Kidney (tissue), 14 donors: ENCODE measurements around the gene HIVEP3. TPM values are rescaled to one million over a fixed set of nuclear protein-coding genes. Genes with fewer than 3 reads are reported as not detected.

Experiments
- DNase-seq, 5 donors: peaks; one replicate each; pipeline ENCODE4 v3.0.0-alpha.2; 2013 to 2020
- FAIRE-seq: peaks from 2 replicates; lab custom pipeline; 2012; peaks lifted over from hg19 to GRCh38; lab: Jason Lieb, UNC
- H3K27ac ChIP-seq, 2 donors: one replicate each; pipeline ENCODE4 v1.7.0; 2013; ENCODE audit warnings: low read depth in 2 of 2, low read length in 2 of 2, inconsistent platforms in 1 of 2
- H3K27me3 ChIP-seq: one replicate; pipeline ENCODE4 v1.7.1; 2013; ENCODE audit warnings: low read length, inconsistent platforms; ENCODE audit not compliant: control insufficient read depth, insufficient read depth
- H3K36me3 ChIP-seq, 3 donors: one replicate each; pipeline versions ENCODE4 v1.7.0 to v1.7.1; 2013; ENCODE audit warnings: low read length in 3 of 3, control low read depth in 1 of 3, inconsistent platforms in 1 of 3; ENCODE audit not compliant: insufficient read depth in 3 of 3, control insufficient read depth in 2 of 3
- H3K4me1 ChIP-seq, 3 donors: one replicate each; pipeline versions ENCODE4 v1.7.0 to v1.7.1; 2013; ENCODE audit warnings: low read length in 3 of 3, inconsistent platforms in 1 of 3, low read depth in 1 of 3; ENCODE audit not compliant: control insufficient read depth in 2 of 3, insufficient read depth in 2 of 3
- H3K4me3 ChIP-seq, 3 donors: one replicate each; pipeline versions ENCODE4 v1.7.0 to v1.8.1; 2013; ENCODE audit warnings: low read length in 3 of 3, control low read depth in 1 of 3, inconsistent platforms in 1 of 3
- H3K9ac ChIP-seq, 3 donors: one replicate each; pipeline versions ENCODE4 v1.7.0 to v1.7.1; 2013; ENCODE audit warnings: low read length in 3 of 3, control low read depth in 1 of 3, inconsistent platforms in 1 of 3
- H3K9me3 ChIP-seq, 3 donors: one replicate each; pipeline versions ENCODE4 v1.7.0 to v1.7.1; 2013; ENCODE audit warnings: low read length in 3 of 3, control low read depth in 1 of 3, inconsistent platforms in 1 of 3; ENCODE audit not compliant: control insufficient read depth in 2 of 3, insufficient read depth in 1 of 3
- CTCF ChIP-seq: IDR thresholded peaks from 3 replicates; pipeline ENCODE4 v1.5.1; 2012; ENCODE audit warnings: mild to moderate bottlenecking, moderate library complexity, borderline replicate concordance; ENCODE audit not compliant: insufficient read depth; ENCODE audit errors: extremely low read depth
- intact Hi-C: fragments of 100-400 bp; cut with DNase I; formaldehyde crosslinking; loops from one replicate; pipeline ENCODE4 v1.11.1; 2022
- polyA plus RNA-seq: library from polyadenylated mRNA; stranded (reverse); fragments of 350-450 nt; fragmentation: Illumina TruSeq; extraction: RNeasy Lipid Tissue Mini Kit (QIAGEN cat#74804); gene quantifications from one replicate; pipeline ENCODE4 v1.2.3, GENCODE V29; 2014; ENCODE audit warnings: low read depth, low replicate concordance; ENCODE audit not compliant: insufficient read depth
- total RNA-seq: library from RNA; stranded (reverse); fragmentation: NEBNext Ultra II Directional; extraction: Animal tissue kit (Norgen Biotek cat#: 25700); gene quantifications from one replicate; pipeline ENCODE4 v1.2.1, GENCODE V29; 2021
- donor health status: control.
- donor health status: control.
- donor health status: control.
- donor health status: control.
- donor health status: control.
- donor health status: DM: yes; HTN: yes; CAD: no.
- donor health status: Normal renal cell carcinoma (clear cell type).

HIVEP3 gene
- total and polyA plus RNA-seq, 2 donors from 2014 or later: 3.5 to 11.0 TPM

- FAIRE-seq (no peak), DNase-seq (no peak)
- Histone ChIP-seq H3K9ac (no peak overlapping the region), H3K4me1 (no peaks in the 10 kb centered on the region), H3K9me3 (no peaks in the 10 kb centered on the region), H3K36me3 (no peaks in the 10 kb centered on the region), H3K4me3 (no peak overlapping the region), H3K27ac (no peak overlapping the region), H3K27me3 (no peaks in the 10 kb centered on the region)
- TF ChIP-seq CTCF: no peak
- intact Hi-C loops: no loop called here
Measured at GRCh38 chr1:41629571-41629970, 289.2 kb downstream of the HIVEP3 start.

GRCh38 chr1:41629141-41629540 lies 289.6 kb downstream of the HIVEP3 start:
- no peak for TF ChIP-seq CTCF
- intact Hi-C loops: no loop called here
- H3K36me3 ChIP-seq: no peaks in the 10 kb centered on the region
- DNase-seq (no peak), FAIRE-seq (no peak)
- H3K4me1 ChIP-seq: no peaks in the 10 kb centered on the region
- H3K27ac ChIP-seq: no peak overlapping the region
- no peaks in the 10 kb centered on the region for H3K27me3 ChIP-seq
- no peaks in the 10 kb centered on the region for H3K9me3 ChIP-seq
- H3K9ac ChIP-seq: no peak overlapping the region
- H3K4me3 ChIP-seq: no peak overlapping the region

GRCh38 chr1:41627491-41628280 lies 291.0 kb downstream of the HIVEP3 start:
- no peak overlapping the region for H3K4me3 ChIP-seq
- peaks cover 0 to 4% (median 0%) of the 10 kb centered on the region in 3 donors for H3K4me1 ChIP-seq
- no peak overlapping the region for H3K27ac ChIP-seq
- H3K36me3 ChIP-seq: no peaks in the 10 kb centered on the region
- H3K9me3 ChIP-seq: no peaks in the 10 kb centered on the region
- H3K27me3 ChIP-seq: no peaks in the 10 kb centered on the region
- DNase-seq (peak in 1 of 5 donors; percentile 2), FAIRE-seq (no peak)
- TF ChIP-seq CTCF: no peak
- intact Hi-C loops: no loop called here
- no peak overlapping the region for H3K9ac ChIP-seq
